ENCODE measurements around the gene UBR1.
"Not testable (repeated sequence)": the region's sequence is repeated elsewhere in the genome, so short reads cannot be mapped to it uniquely, and the experiment has no call there.

Gene UBR1

DNA sequence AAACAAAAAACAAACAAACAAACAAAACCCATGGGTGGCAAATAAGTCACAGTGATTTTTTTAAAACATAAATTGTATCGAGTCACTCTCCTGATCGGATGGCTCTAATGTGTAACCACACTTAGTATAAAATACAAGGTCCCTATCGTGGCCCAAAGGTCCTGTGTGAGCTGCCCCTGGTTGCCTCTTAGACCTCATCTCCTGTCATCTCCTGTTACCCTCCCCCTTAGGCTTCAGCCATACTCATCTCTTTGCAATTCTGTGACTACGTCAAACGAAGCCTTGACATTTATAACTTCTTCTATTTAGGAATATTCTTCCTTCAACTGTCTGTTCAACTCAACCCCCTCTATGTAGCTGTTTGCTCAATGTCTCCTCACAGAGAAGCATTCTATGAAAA lies 141.4 kb downstream of the UBR1 start:
- no peak for DNase-seq

DNA sequence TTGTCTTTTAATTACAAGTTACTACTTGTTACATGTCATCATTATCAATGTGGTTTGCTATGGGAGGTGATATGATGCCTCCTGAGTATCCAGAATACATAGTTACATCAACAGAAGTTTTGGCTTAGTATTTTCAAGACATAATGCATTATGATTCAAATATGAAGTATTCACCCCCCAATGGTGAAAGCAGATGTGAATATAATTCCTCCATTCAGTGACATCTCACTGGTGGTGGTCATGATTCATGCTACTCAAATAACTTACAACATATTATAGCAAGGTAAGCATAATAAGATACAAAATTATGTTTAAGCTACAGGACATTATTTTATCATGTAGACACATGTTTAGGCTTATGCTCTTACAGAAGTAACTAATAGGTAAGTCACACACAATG lies 150.3 kb downstream of the UBR1 start:
- DNase-seq = no peak

DNA sequence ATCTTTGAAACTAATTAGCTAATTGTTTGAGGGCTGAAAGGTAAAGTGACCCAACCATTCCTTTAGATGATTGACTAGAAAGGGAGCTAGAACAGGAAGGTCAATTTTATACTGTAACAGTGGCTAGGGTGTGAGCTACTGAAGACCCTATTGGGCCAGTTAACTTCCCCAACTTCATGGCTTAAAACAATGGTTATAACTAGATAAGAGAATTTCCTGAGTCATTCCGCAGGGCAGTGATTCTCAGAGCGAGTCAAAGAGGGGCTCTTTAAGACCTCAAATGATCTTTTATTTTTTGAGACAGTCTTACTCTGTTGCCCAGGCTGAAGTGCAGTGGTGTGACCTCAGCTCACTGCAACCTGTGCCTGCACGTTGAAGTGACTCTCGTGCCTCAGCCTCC lies 151.5 kb downstream of the UBR1 start:
- DNase-seq = no peak

- not testable (repeated sequence) for DNase-seq
These were observed 156.9 kb downstream of the UBR1 start for GRCh38 chr15:42948898-42949297.

DNA sequence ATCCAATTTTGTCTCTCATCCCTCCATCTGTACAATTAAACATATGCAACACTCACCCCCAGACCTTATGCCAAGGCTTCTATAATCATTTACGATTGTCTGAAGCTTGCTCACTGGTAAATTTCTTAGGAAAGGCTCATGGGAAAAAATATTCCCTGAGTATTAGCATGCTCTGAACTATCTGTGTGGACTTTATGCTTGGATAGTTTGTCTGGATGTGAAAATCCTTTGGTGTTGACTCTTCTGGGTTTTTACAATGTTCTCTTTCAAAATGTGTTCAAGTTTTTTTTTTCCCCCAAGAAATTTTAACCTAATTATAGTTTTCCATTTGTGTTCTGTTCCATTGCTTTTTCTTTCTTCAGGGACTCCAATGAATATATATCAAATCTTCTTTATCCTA lies 165.3 kb downstream of the UBR1 start:
- DNase-seq = no peak

DNA sequence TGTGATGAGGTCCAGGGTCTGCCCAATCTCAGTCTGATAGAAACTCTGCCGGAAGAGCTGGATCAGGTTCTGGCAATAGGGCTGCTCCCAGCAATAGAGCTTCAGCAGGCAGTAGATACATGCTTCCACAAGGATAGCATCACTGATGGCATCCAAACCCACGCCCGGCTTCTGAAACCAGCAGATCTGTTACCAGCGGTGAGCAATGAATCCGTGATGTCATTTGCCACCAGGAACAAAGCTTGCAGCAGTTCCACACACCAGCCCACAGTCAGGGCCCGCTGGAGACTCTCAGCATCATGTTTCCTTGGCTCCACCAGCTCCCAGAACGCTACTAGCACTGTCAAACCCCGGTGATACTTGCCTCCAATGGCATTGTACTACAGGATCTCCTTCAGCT lies 166.0 kb downstream of the UBR1 start:
- no peak for DNase-seq

- DNase-seq = no peak
These were observed 168.7 kb downstream of the UBR1 start for GRCh38 chr15:42937143-42937542.

- no peak for DNase-seq
These were observed 171.8 kb downstream of the UBR1 start for GRCh38 chr15:42933886-42934667.

DNA sequence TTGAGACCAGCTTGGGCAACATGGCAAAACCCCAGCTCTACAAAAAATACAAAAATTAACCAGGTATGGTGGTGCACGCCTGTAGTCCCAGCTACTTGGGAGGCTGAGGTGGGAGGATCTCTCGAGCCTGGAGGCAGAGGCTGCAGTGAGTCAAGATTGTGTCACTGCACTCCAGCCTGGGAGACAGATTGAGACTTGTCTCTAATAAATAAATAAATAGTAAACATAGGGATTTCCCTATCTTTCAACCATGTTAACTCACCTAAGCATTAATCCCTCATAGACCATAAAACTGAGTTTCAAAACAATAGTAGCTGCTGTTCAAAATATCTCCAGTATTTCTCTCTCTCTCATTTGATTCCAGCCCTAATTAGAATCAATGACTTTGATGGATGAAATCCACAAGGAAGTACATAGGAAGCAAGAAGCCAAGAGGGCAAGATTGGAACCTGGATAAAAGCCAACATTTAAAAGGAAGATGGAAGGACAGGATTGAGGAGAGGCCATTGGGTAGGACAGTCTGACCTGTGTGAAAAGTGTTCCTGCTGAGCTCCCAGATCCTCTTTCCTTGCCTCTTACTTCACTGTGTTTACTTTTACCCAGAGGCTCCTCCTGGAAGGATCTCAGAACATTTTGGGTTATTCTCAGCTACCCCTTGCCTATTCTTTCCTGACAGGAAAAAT lies 172.9 kb downstream of the UBR1 start:
- DNase-seq = no peak

DNA sequence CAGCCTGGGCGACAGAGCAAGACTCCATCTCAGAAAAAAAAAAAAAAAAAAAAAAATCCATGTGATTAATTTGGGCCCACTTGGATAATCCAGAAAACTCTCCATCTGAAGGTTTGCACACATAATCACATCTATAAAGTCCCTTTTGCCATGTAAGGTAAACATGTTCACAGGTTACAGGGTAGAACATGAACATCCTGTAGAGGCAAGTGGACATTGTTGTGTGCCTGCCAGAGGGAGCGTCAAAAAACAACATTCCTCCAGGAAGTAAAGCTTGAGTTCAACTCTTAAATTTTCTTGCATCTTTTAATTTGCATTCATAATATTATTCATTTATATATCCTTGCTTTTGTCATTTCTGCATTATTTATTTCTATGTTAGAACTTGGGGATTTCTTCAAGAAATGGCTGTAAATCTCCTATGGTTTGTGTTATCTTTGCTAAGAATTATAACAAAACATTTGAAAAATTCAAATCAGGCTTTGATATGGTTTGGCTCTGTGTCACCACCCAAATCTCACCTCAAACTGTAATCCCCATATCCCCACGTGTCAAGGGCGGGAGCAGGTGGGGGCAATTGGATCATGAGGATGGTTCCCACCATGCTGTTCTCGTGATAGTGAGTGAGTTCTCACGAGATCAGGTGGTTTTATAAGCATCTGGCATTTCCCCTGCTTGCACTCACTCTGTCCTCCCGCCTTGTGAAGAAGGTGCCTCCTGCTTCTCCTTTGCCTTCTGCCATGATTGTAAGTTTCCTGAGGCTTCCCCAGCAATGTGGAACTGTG lies 173.9 kb downstream of the UBR1 start:
- DNase-seq = no peak

- DNase-seq = no peak
These were observed 176.5 kb downstream of the UBR1 start for GRCh38 chr15:42929306-42929848.

DNA sequence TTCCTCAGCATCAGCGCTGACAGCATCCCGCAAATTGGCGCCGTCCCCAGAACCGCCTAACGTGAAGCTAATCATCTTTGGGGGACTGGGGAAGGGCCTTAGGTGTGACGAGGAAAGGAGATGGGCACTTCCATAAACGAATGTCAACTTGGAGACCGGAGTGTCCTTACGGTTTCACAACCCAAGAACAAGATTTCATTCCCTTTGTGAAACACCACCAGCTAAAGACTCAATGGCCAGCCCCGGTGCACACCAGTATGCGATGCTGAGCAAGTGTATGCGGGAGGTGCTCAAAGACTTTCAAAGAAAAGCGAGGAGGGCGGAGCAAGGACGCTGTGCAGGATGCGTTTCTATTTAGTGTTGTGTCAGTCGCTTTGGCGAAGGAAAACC lies 184.5 kb downstream of the UBR1 start:
- peak in 7 of 14 donors; percentile 24 to 74 (median 49) for DNase-seq

DNA sequence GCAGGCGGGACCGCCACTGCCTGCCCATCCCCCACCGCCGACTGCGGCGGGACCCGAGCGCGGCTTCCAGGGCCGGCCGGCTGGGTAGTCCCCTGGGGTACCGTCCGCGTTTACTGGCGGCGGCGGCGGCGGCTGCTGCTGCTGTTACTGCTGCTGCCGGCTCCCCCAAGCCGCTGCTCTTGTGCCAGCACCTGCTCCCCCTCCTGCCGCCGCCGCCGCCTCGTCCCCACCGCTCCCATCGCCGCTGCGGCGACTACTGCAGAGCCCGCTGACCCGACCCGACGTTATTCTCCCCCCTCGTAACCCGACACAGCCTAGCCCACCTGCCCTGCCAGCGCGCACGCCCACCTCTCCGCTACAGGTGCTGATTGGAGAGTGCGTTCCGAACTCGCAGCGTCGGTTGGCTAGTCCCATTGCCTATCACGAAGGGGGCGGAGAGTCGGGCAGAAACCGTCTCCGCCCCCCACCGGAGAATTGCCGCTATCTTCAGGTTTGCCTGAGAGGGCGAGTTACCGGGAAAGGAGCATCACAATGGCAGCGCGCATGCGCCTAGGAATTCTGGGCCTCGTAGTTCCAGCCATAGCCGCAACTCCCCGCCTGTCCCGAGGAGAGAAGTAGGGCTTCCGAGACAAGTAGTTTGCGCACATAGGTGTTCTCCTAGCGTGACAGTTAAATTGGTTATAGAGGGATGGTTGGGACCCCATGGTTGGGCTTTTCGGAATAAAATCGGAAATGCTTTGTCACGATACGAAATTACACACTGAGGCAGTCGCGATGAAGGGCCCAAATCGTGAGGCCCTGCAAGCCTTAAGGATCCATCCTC lies 185.1 kb downstream of the UBR1 start, which contains the start of gene TTBK2:
Gene TTBK2, minus strand, starts transcription at position 260 of the 823 bp plus-strand sequence. CDS start 42,161 bp downstream, outside the sequence.
- DNase-seq = peak; percentile 84 to 99 (median 97)

GRCh38 chr15:42919799-42920518 lies 185.9 kb downstream of the UBR1 start:
- peak in 11 of 14 donors; percentile 38 to 75 (median 55) for DNase-seq

GRCh38 chr15:42919308-42919707 lies 186.5 kb downstream of the UBR1 start:
- no peak for DNase-seq

DNA sequence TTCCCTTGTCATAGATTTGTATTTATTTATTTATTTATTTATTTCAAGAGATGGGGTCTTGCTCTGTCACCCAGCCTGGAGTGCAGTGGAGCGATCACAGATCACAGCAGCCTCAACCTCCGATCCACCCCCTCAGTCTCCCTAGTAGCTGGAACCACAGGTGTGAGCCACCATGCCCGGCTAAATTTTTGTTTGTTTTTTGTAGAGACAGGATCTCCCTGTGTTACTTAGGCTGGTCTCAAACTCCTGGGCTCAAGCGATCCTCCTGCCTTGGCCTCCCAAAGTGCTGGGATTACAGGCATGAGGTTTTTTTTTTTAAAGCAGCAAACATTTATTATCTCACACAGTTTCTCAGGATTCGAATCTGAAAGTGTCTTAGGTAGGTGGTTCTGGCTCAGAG lies 187.8 kb downstream of the UBR1 start:
- no peak for DNase-seq

DNA sequence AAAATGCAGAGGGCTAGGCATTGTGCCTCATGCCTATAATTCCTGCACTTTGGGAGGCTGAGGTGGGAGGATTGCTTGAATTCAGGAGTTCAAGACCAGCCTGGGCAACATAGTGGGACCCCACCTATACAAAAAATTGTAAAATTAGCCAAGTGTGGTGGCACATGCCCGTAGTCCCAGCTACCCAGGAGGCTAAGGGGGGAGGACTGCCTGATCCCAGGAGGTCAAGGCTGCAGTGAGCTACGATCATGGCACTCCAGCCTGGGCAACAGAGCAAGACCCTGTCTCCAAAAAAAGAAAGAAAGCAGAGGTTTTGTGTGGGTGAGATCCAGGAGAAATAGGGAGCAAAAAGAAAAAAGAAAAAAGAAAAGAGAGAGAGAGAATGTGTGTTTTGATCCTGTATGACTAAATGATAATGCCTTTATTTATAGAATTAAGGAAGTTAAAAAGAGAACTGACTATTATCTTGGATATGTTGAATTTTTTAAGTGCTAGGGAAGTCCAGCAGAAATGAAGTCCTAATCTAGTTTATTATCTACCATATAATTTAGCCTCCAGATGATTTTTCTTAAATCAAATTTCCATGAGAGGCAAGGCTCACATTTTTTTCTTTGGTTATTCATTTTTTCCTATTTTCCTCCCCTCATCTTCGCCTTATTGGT lies 190.1 kb downstream of the UBR1 start:
- DNase-seq = no peak

GRCh38 chr15:42914728-42915497 lies 190.9 kb downstream of the UBR1 start:
- DNase-seq = no peak

DNA sequence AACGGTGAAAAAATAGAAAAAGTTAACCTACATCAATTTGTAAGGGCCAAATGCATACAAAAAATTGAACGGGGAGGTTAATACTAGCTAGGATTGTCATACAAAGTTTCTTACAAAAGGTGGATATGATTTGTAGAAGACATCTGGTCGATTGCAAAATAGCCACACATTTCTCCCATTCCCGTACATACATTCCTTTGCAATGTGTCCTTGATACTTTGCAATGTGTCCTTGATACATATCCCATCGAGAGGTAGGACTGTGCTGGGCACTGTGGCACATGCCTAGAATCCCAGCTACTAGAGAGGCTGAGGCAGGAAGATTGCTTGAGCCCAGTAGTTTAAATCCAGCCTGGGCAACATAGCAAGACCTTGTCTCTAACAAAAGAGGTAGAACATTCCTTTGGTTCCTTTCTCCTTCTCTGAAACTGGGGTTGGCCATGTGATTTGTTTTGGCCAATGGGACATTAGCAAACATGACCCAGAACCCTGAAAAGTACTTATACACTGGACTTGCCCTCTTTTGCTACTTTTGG lies 194.7 kb downstream of the UBR1 start:
- no peak for DNase-seq

DNA sequence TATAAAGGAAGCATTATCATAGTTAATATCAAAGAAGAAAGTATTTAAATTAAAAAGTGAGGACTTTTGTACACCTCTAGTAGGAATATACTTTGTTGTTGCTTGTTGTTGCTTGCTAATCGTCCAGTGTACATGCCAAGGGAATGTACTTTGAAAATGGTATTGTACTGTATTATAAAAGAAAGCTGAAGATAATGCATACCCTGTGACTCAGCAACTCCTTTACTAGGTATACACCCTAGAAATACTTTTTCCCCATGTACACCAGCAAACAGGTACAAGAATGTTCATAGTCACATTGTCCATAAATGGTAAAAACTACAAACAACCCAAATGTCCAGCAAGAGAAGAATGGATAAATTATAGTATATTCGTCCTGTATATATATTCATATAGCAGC lies 197.3 kb downstream of the UBR1 start:
- no peak for DNase-seq

Measured in C1 segment of cervical spinal cord (tissue), 14 donors.